Measurements from ENCODE around the gene ADAMTSL1. TPM values are rescaled to one million over a fixed set of nuclear protein-coding genes. Genes with fewer than 3 reads are reported as not detected.

ADAMTSL1 gene
- polyA plus RNA-seq, 10 donors = 10.8 to 27.8 (median 16.3) TPM

DNA sequence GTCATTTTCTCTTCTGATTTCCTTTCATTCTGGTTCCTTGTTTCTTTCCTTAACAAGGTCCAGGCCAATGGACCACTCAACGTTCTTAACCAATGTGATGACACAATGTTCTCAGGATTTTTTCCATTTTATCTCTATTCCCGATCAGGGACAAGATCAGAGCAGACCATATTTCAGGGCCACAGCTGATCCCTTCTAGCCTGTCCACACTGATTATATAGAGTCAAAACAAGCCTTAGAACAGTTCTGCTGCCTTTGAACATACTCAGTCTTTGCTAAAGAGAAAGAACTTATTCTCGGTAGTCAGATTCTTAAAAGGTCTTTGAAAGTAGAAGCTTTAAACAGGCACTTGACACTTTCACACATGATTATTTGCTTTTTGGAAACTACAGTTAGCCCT, 188.4 kb downstream of the ADAMTSL1 start:
- DNase-seq = no peak

DNA sequence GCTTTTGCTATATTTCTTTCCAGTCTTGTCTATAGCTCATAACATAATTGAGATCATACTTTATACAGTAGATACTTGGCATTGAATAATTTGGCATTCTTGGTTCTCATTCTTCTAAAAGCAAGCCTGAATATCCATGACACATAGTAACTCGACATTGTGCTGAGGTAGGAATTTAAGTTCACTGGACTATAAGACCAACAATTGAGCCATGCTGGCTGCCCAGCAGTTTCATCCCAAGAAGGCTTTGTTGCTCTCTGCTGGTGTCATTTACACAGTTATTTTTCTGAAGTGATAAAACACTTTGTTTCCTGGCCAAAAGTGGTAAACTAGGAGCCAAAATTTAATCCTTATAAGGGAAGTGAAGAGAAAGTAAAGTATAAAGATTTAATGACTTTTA, 192.0 kb downstream of the ADAMTSL1 start:
- peak in 1 of 3 donors; percentile 40 for DNase-seq

DNA sequence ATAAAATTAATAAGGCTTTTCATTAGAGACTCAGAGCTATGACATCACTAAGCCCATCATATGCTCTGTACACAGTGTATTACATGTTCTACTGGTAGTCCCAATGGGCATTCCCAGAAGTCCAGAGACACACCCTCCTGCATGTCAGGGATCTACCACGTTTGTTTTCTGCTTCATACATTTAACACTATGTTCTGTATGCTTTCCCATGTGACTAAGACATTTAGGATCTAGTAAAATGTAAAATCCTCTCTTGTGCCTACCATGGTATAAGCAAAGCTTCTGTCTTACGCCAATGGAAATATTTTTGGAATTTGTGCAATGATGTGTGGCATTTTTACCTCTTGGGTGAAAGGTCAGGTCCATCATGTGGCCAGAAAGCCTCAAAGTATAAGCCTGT, 192.4 kb downstream of the ADAMTSL1 start:
- DNase-seq = peak in 1 of 3 donors; percentile 45

DNA sequence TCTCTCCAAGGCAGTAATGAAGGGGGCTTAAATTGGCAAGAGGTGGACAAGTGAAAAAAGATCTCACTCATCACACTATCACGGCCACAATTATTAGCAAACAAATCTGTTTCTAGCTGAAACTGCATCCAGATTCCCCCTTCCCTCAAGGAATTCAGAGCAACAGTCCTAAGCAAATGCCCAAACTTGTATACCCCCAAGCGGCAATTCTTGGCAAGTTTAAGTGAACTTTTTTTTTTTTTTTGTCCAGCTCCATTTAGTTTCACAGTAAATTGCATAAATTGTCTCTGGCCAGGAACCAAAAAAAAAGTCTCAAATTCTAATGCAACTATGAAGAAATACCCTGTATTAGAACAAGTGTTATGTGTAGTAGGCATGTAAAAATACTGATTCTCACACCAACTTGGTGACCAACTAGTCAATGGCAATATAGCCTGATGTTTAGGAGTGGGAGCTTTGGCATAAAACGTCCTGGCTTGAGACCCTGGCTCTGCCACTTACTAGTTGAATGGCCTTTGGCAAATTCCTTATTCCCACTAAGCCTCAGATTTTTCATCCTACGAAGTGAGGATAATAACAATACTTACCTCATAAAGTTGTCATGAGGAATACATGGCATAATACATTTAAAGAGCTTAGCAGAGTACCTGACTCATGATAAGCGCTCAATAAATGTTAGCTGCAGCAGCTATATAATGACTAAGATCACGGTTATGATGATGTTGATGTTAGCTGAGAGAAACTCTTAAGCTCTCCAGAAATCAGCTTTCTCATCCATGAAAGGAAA, 193.2 kb downstream of the ADAMTSL1 start:
- peak in 2 of 3 donors; percentile 38 to 61 for DNase-seq

GRCh38 chr9:18668944-18669343, 195.0 kb downstream of the ADAMTSL1 start:
- no peak for DNase-seq

- no peak for DNase-seq
These were observed 198.8 kb downstream of the ADAMTSL1 start for GRCh38 chr9:18672706-18673105.

- no peak for DNase-seq
These were observed 199.2 kb downstream of the ADAMTSL1 start for GRCh38 chr9:18673179-18673578.

- DNase-seq = no peak
These were observed 201.4 kb downstream of the ADAMTSL1 start for GRCh38 chr9:18675332-18675731.

DNA sequence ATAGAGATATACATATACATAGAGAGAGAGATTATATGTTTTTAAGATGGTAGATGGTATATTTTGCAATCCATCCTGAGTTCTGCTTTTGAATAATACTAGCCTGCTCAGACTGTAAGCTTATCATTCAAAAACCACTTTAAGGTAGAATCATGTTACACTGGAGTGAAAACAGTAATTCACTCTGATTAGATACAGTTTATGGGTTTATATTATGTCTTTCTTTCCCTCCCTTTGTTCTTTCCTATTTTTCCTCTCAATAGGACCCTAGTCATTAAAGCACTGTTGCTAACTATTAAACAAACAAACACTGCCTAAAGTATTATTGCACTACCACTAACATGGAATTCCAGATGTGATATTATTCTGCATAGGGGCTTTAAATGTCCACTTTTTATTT, 202.0 kb downstream of the ADAMTSL1 start:
- no peak for DNase-seq

- DNase-seq = no peak
These were observed 202.6 kb downstream of the ADAMTSL1 start for GRCh38 chr9:18676525-18676924.

GRCh38 chr9:18678821-18679590, 205.1 kb downstream of the ADAMTSL1 start:
- DNase-seq = peak in 2 of 3 donors; percentile 74 to 83

DNA sequence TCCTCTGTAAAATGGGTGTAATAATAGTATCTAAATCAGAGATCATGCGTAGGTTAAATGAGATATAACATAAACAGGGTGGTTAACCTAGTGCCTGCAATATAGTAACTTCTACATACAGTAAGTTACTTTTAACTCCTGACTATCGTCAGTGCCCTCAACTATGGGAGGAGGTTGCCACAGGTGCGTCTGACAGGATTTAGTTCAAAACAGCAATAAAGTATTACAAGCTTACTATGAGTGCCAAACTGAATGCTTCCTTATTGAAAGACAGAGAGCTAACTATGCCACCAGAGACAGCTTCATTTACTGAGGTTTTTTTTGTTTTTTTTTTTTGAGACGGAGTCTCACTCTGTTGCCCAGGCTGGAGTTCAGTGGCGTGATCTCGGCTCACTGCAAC, 209.0 kb downstream of the ADAMTSL1 start:
- DNase-seq = no peak

GRCh38 chr9:18683312-18683711, 209.4 kb downstream of the ADAMTSL1 start:
- DNase-seq = no peak

DNA sequence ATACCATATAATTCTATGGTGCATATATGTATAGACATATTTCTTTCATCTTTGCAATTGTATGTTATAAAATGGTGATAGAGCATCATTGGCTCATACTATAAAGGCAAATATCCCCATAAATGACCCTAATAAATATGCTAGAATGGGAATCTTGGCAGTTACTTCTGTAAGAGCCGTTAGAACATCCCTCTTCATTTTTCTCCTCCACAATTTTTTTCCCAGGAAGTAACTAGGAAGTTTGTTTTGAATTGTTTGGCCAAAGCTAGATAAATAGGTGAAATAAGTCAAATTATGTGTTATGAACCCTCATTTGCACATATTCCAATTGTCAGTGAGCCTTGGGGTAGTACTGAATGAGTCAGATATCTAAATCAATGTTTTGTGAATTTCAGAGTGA, 209.9 kb downstream of the ADAMTSL1 start:
- DNase-seq = no peak

GRCh38 chr9:18684593-18685317, 210.8 kb downstream of the ADAMTSL1 start:
- DNase-seq = no peak

DNA sequence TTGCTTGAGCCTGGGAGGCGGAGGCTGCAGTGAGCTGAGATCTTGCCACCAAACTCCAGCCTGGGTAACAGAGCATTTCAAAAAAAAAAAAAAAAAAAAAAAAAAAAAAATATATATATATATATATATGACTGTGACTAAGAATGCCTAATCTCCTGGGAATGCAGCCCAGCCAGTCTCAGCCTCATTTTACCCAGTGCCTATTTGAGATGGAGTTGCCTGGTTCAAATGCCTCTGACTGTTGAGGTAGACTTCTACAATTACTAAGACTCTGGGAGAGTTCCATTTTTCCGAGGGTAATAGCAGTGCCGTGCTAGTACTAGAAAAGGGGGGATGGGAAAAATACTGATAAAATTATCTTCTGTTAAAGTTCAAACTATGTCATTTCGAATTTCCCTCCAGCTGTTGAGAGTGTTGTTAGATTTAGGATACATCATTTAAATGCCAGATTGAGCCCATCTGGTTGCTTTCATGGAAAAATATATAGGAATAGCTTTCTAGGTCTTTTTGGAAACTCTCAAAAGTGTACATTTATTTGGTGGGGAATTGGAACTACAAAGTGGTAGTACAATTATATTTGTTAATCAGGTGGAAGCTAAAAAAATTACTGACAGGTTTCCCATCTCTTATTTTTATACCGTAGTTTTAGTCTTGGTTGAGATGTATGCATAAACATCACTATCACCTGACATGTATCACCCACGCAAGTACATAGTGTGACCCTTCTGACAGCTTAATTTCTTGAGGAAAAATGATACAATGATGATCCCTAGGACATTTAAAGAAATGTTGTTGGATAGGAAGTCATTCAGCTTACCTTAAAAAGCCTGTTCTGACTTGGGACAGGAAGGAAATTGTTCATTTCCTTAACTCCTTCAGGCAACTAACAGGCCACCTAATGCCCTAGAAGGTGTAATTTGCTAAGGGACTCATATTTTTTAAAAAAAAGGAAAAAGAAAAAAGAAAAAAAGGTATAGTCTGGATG, 214.9 kb downstream of the ADAMTSL1 start:
- no peak for DNase-seq

- no peak for DNase-seq
These were observed 216.0 kb downstream of the ADAMTSL1 start for GRCh38 chr9:18689921-18690320.

- DNase-seq = no peak
These were observed 218.3 kb downstream of the ADAMTSL1 start for GRCh38 chr9:18692268-18692667.

GRCh38 chr9:18692962-18693361, 219.0 kb downstream of the ADAMTSL1 start:
- no peak for DNase-seq

- DNase-seq = no peak
These were observed 221.2 kb downstream of the ADAMTSL1 start for GRCh38 chr9:18694959-18695668.

- no peak for DNase-seq
These were observed 225.0 kb downstream of the ADAMTSL1 start for GRCh38 chr9:18698992-18699391.
